Effector memory CD8-positive, alpha-beta T cell (primary cell): ENCODE measurements around the gene FKBP3.
"Not testable (repeated sequence)": the region's sequence is repeated elsewhere in the genome, so short reads cannot be mapped to it uniquely, and the experiment has no call there.

Experiments
- ATAC-seq: fragments of 150-1000 bp; cut with Tn5 transposase; replicated peaks from 2 replicates; pipeline ENCODE4 v1.10.0; 2021; ENCODE audit warnings: mild to moderate bottlenecking, moderate library complexity
- DNase-seq, 3 experiments: peaks; one replicate each; pipeline ENCODE4 v3.0.0; 2021
- H3K27ac Mint-ChIP-seq, 2 donors: one replicate each; pipeline ENCODE4 v1.8.0; 2022; ENCODE audit warnings: mild to moderate bottlenecking in 2 of 2, mixed read lengths in 2 of 2, moderate library complexity in 2 of 2
- H3K27me3 Mint-ChIP-seq, 2 donors: one replicate each; pipeline ENCODE4 v1.8.0; 2022; ENCODE audit warnings: mixed read lengths in 2 of 2
- H3K36me3 Mint-ChIP-seq: one replicate; pipeline ENCODE4 v1.8.0; 2022; ENCODE audit warnings: mild to moderate bottlenecking, moderate library complexity, mixed read lengths; ENCODE audit not compliant: insufficient read depth
- H3K4me1 Mint-ChIP-seq, 2 donors: one replicate each; pipeline ENCODE4 v1.8.0; 2022; ENCODE audit warnings: low read depth in 2 of 2, mixed read lengths in 2 of 2
- H3K4me3 Mint-ChIP-seq, 2 donors: one replicate each; pipeline ENCODE4 v1.8.0; 2022; ENCODE audit warnings: mild to moderate bottlenecking in 2 of 2, mixed read lengths in 2 of 2, moderate library complexity in 2 of 2
- H3K9me3 Mint-ChIP-seq, 2 donors: one replicate each; pipeline ENCODE4 v1.8.0; 2022; ENCODE audit warnings: mixed read lengths in 2 of 2
- total RNA-seq, 9 experiments: gene quantifications; one replicate each; lab custom pipeline; 2026; lab: John Stamatoyannopoulos, UW

The FKBP3 gene
- total RNA-seq, result 34.3 to 61.0 (median 44.7) reads per million in 9 experiments

- H3K4me3 Mint-ChIP-seq, result peak within 1 kb of the TSS; percentile 96 to 97
- DNase-seq, result peak; percentile 84 to 92 (median 89)
- H3K9me3 Mint-ChIP-seq, result no peaks in the 10 kb centered on the region
- H3K27me3 Mint-ChIP-seq, result no peaks in the 10 kb centered on the region
- ATAC-seq, result peak; percentile 87
- peaks cover 20 to 32% of the 10 kb centered on the region in 2 donors for H3K4me1 Mint-ChIP-seq
- H3K27ac Mint-ChIP-seq, result peak within 1 kb of the TSS; percentile 97 to 98
- H3K36me3 Mint-ChIP-seq, result peaks cover 18% of the 10 kb centered on the region
Observed at GRCh38 chr14:45134051-45134958, at the start of gene FKBP3. TSS of gene FKBP3 (minus strand) at chr14:45134481. CDS start at chr14:45134456, 25 bp downstream.

GRCh38 chr14:45181806-45182205 is 47.5 kb upstream of the FKBP3 start:
- Mint-ChIP-seq H3K36me3 (peaks cover 6% of the 10 kb centered on the region), H3K4me3 (no peak overlapping the region), H3K4me1 (no peaks in the 10 kb centered on the region), H3K27ac (no peak overlapping the region), H3K27me3 (no peaks in the 10 kb centered on the region), H3K9me3 (no peaks in the 10 kb centered on the region)
- ATAC-seq, result no peak
- DNase-seq, result no peak

DNA sequence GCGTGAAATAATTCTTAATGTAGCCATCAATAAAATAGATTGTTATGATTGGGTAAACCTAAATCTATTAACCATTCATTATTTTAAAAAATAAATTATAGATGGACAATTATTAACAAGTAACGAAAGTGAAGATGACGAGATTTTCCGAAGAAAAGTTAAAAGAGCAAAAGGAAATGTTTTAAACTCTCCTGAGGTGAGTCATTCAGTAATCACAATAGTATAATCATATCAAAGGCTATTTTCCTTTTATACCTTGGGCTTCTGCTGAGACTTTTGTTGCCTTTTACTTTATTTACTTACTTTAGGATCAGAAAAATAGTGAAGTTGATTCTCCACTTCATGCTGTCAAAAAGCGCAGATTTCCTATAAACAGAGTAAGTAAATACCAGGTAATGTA is 47.0 kb upstream of the FKBP3 start:
- Mint-ChIP-seq H3K4me3 (no peak overlapping the region), H3K36me3 (peaks cover 6% of the 10 kb centered on the region), H3K4me1 (no peaks in the 10 kb centered on the region)

DNA sequence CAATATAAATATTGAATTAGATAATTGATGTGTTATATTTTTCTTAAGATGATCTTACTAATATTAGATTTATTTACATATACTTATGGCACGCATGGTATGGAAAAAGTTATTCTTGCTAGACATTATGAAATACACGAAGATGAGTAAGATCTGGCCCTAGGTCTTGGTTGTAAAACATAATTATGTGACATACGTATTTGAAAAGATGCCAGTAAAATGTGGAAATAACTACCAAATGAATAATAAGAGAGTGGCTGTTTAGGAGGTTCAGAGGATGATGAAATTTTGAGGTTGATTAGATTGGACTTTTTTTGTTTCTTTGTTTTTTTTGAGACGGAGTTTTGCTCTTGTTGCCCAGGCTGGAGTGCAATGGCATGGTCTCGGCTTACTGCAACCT is 42.8 kb upstream of the FKBP3 start:
- Mint-ChIP-seq H3K27me3 (no peaks in the 10 kb centered on the region), H3K4me3 (no peak overlapping the region), H3K36me3 (peaks cover 4% of the 10 kb centered on the region), H3K9me3 (no peaks in the 10 kb centered on the region), H3K27ac (no peak overlapping the region), H3K4me1 (no peaks in the 10 kb centered on the region)
- ATAC-seq (no peak), DNase-seq (no peak)

More for the DNA sequence above, 47.0 kb upstream of the FKBP3 start:
- ATAC-seq (no peak), DNase-seq (no peak)
- Mint-ChIP-seq H3K27ac (no peak overlapping the region), H3K9me3 (no peaks in the 10 kb centered on the region), H3K27me3 (no peaks in the 10 kb centered on the region)

DNA sequence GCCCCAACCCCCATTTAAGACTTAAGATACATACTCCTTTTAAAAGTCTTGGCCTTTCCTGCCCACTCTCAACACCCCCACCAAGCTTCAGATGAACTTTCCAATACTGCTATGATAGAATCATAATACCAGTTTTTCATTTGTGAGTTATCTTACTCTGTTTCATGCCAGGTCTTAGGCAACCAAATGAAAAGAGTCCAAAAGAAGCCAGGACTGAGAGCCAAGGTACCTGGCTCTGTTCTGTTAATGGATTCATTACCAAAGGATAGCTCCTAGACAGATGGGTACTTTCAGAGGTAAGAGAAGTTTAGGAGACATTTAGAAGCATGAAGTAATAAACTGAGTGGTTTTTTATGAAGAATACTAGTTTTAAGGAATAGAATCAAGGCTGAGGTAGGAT is 35.6 kb upstream of the FKBP3 start:
- no peak overlapping the region for H3K27ac Mint-ChIP-seq
- H3K36me3 Mint-ChIP-seq, result peaks cover 11% of the 10 kb centered on the region
- ATAC-seq, result no peak
- no peaks in the 10 kb centered on the region for H3K27me3 Mint-ChIP-seq
- no peaks in the 10 kb centered on the region for H3K4me1 Mint-ChIP-seq
- no peak overlapping the region for H3K4me3 Mint-ChIP-seq
- no peak for DNase-seq
- H3K9me3 Mint-ChIP-seq, result no peaks in the 10 kb centered on the region

- no peak overlapping the region for H3K4me3 Mint-ChIP-seq
- H3K27me3 Mint-ChIP-seq, result no peaks in the 10 kb centered on the region
- no peaks in the 10 kb centered on the region for H3K9me3 Mint-ChIP-seq
- H3K27ac Mint-ChIP-seq, result no peak overlapping the region
- no peak for ATAC-seq
- H3K4me1 Mint-ChIP-seq, result no peaks in the 10 kb centered on the region
- no peak for DNase-seq
- H3K36me3 Mint-ChIP-seq, result peaks cover 5% of the 10 kb centered on the region
Observed at GRCh38 chr14:45156067-45156466, 21.8 kb upstream of the FKBP3 start.

DNA sequence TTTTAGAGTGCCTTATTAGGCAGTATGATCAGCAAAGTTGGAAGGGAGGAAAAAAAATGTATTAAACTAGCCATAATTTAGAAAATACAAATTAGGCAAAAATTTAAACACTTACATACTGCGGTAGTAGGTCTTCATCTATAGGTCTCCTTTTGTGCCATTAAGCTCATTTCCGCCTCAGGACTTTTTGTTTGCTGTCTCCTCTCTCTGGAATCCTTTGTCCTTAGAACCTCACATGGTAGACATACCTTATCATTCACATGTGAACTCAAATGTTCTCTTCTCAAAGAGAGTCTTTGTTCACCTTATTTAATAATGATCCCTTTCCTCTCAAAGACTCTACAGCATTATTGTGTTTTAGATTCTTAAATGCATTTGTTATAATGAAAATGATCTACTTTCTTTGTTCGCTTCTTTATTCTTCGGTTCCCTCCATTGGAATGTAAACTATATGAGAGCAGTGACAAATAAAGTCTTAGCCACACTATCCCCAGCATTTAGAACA is 16.2 kb upstream of the FKBP3 start:
- Mint-ChIP-seq H3K27me3 (no peaks in the 10 kb centered on the region), H3K9me3 (no peaks in the 10 kb centered on the region), H3K36me3 (peaks cover 2% of the 10 kb centered on the region), H3K4me3 (no peak overlapping the region), H3K27ac (no peak overlapping the region), H3K4me1 (peaks cover 0 to 3% of the 10 kb centered on the region in 2 donors)
- DNase-seq (no peak), ATAC-seq (no peak)

- H3K4me3 Mint-ChIP-seq, result no peak overlapping the region
- DNase-seq, result no peak
- peaks cover 2% of the 10 kb centered on the region for H3K36me3 Mint-ChIP-seq
- H3K9me3 Mint-ChIP-seq, result no peaks in the 10 kb centered on the region
- ATAC-seq, result no peak
- peaks cover 0 to 3% of the 10 kb centered on the region in 2 donors for H3K4me1 Mint-ChIP-seq
- H3K27me3 Mint-ChIP-seq, result no peaks in the 10 kb centered on the region
- no peak overlapping the region for H3K27ac Mint-ChIP-seq
Observed at GRCh38 chr14:45149602-45150001, 15.3 kb upstream of the FKBP3 start.

DNA sequence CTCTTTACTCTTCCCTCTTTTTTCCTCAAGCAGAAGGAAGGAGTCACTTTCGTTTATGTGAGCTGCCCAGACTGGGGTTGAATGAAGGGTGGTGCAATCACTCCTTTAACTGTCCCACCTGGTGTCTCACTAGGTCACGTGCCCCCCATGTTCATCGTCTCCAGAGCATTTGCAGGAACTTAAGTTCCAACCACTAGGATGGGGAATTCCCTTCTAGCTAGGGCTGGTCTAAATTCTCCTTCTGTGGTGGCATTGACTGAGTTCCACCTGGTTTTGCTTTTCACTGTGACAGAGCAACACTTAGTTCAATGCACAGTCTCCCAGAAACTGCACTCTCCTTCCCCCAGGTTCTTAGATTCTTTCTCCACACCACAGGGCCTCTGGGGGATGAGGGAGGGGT is 10.9 kb upstream of the FKBP3 start:
- DNase-seq, result no peak
- no peak overlapping the region for H3K4me3 Mint-ChIP-seq
- ATAC-seq, result no peak
- H3K27me3 Mint-ChIP-seq, result no peaks in the 10 kb centered on the region
- H3K27ac Mint-ChIP-seq, result no peak overlapping the region
- peaks cover 2% of the 10 kb centered on the region for H3K36me3 Mint-ChIP-seq
- H3K4me1 Mint-ChIP-seq, result peaks cover 1 to 8% of the 10 kb centered on the region in 2 donors
- H3K9me3 Mint-ChIP-seq, result no peaks in the 10 kb centered on the region

GRCh38 chr14:45144658-45145057 is 10.4 kb upstream of the FKBP3 start:
- Mint-ChIP-seq H3K27ac (no peak overlapping the region), H3K9me3 (no peaks in the 10 kb centered on the region), H3K4me3 (no peak overlapping the region), H3K27me3 (no peaks in the 10 kb centered on the region), H3K4me1 (peaks cover 1 to 8% of the 10 kb centered on the region in 2 donors), H3K36me3 (peaks cover 2% of the 10 kb centered on the region)
- ATAC-seq (no peak), DNase-seq (no peak)

- not testable (repeated sequence) for H3K27ac Mint-ChIP-seq, H3K27me3 Mint-ChIP-seq, H3K9me3 Mint-ChIP-seq, DNase-seq, H3K4me3 Mint-ChIP-seq, ATAC-seq, H3K36me3 Mint-ChIP-seq
- peaks cover 11 to 15% of the 10 kb centered on the region in 2 donors for H3K4me1 Mint-ChIP-seq
Observed at GRCh38 chr14:45142083-45142482, 7.8 kb upstream of the FKBP3 start.

GRCh38 chr14:45140661-45141187 is 6.4 kb upstream of the FKBP3 start:
- Mint-ChIP-seq H3K4me3 (no peak overlapping the region), H3K27ac (no peak overlapping the region), H3K27me3 (no peaks in the 10 kb centered on the region), H3K9me3 (no peaks in the 10 kb centered on the region), H3K36me3 (peaks cover 4% of the 10 kb centered on the region), H3K4me1 (peaks cover 15 to 24% of the 10 kb centered on the region in 2 donors)
- ATAC-seq, result no peak
- no peak for DNase-seq

DNA sequence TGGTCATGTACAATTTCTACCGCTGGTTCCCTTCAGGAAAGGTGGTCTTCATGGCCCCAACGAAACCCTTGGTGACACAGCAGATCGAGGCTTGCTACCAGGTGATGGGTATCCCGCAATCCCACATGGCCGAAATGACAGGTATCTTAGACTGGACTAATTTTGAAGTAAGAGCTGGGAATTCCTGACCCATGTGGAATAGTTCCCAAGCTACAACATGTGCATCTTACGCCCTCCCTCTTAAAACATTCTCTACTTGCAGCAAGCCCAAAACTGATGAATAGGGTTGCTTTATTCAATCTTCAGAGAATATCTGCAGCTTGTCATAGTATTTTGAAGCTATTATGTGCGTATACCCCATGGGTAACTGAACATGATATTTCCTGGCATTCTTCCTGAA is 2.1 kb upstream of the FKBP3 start:
- DNase-seq (no peak), ATAC-seq (no peak)
- no peaks in the 10 kb centered on the region for H3K27me3 Mint-ChIP-seq
- H3K27ac Mint-ChIP-seq, result peak overlapping the region; percentile 97 to 98
- H3K36me3 Mint-ChIP-seq, result peaks cover 18% of the 10 kb centered on the region
- peak overlapping the region; percentile 96 to 97 for H3K4me3 Mint-ChIP-seq
- H3K9me3 Mint-ChIP-seq, result no peaks in the 10 kb centered on the region
- peaks cover 20 to 32% of the 10 kb centered on the region in 2 donors for H3K4me1 Mint-ChIP-seq
